ENCODE data around the gene PTPRM. TPM values are rescaled to one million over a fixed set of nuclear protein-coding genes. Genes with fewer than 3 reads are reported as not detected.

Gene PTPRM
- total RNA-seq, 1 experiment from 2014 or later, result 14.5 TPM

GRCh38 chr18:7548721-7549120 is 18.4 kb upstream of the PTPRM start (continued):
- TF ChIP-seq SIN3A (IDR thresholded peaks at IDR 0.05; ENCODE audit: low read depth) (no peak), CEBPB (IDR thresholded peaks at IDR 0.05; ENCODE audit: low read depth) (no peak), YY1 (IDR thresholded peaks at IDR 0.05; ENCODE audit: extremely low read depth, insufficient replicate concordance, low read depth, low read length) (no peak), TCF7L2 (IDR thresholded peaks at IDR 0.05; ENCODE audit: borderline replicate concordance, extremely low read depth, insufficient read depth, insufficient read length) (no peak), ZNF274 (IDR thresholded peaks at IDR 0.05; ENCODE audit: low read depth, low read length) (no peak), SRF (IDR thresholded peaks at IDR 0.05; ENCODE audit: low read depth) (no peak), CBX3 (IDR thresholded peaks at IDR 0.05; ENCODE audit: low read depth) (no peak), FOSL1 (IDR thresholded peaks at IDR 0.05; ENCODE audit: low read depth) (no peak)
- TF ChIP-seq, protein P1, sequence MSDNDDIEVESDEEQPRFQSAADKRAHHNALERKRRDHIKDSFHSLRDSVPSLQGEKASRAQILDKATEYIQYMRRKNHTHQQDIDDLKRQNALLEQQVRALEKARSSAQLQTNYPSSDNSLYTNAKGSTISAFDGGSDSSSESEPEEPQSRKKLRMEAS (IDR thresholded peaks at IDR 0.05), result no peak

GRCh38 chr18:7557973-7558372 is 9.1 kb upstream of the PTPRM start:
- ATAC-seq (no peak), DNase-seq (ENCODE audit: low read depth, low spot score) (no peak)
- no peak overlapping the region for H2AFZ ChIP-seq (ENCODE audit: low read depth, low read length, poor library complexity, severe bottlenecking)
- H3K9me2 ChIP-seq (ENCODE audit: insufficient read depth), result no peaks in the 10 kb centered on the region
- RAD21 ChIA-PET (ENCODE audit: low non-redundant PET in 1 of 2, low total read pairs in 2 of 2, uncharacterized antibody in 2 of 2, unreplicated experiment in 2 of 2), result no interaction called here
- H3K9me3 ChIP-seq (ENCODE audit: control insufficient read depth in 1 of 2, insufficient read depth in 1 of 2, low read depth in 1 of 2, low read length in 2 of 2), result no peaks in the 10 kb centered on the region
- BruUV-seq (replicated peaks), result no TSS peak
- TF ChIP-seq ZFX (IDR thresholded peaks at IDR 0.05) (no peak), ZNF274 (IDR thresholded peaks at IDR 0.05; ENCODE audit: low read depth, low read length) (no peak), SP1 (IDR thresholded peaks at IDR 0.05; ENCODE audit: low read depth) (no peak), YY1 (IDR thresholded peaks at IDR 0.05; ENCODE audit: extremely low read depth, insufficient replicate concordance, low read depth, low read length) (no peak), FOSL1 (IDR thresholded peaks at IDR 0.05; ENCODE audit: low read depth) (no peak), POLR2AphosphoS5 (IDR thresholded peaks at IDR 0.05; ENCODE audit: low read depth, low read length) (no peak), ATF3 (IDR thresholded peaks at IDR 0.05) (no peak), SRF (IDR thresholded peaks at IDR 0.05; ENCODE audit: low read depth) (no peak), POLR2A (IDR thresholded peaks at IDR 0.05; ENCODE audit: borderline replicate concordance, extremely low read depth, insufficient read depth, insufficient read length) (no peak), EZH2phosphoT487 (IDR thresholded peaks at IDR 0.05; ENCODE audit: borderline replicate concordance) (no peak), ELF1 (IDR thresholded peaks at IDR 0.05; ENCODE audit: borderline replicate concordance, low read depth) (no peak), RAD21 (IDR thresholded peaks at IDR 0.05; ENCODE audit: low read depth) (no peak), EZH2 (IDR thresholded peaks at IDR 0.05) (no peak)
- TF ChIP-seq, protein P1 (IDR thresholded peaks at IDR 0.05), result no peak
- CTCF ChIA-PET, result no interaction called here
- intact Hi-C loops (cut with micrococcal nuclease), result no loop called here
- no peaks in the 10 kb centered on the region for H3K27me3 ChIP-seq (ENCODE audit: insufficient read depth, low read length)
- H3K27ac ChIP-seq (ENCODE audit: low read depth, low read length), result no peak overlapping the region
- H3K9ac ChIP-seq (ENCODE audit: low read length), result no peak overlapping the region
- no peaks in the 10 kb centered on the region for H3K4me1 ChIP-seq (ENCODE audit: control insufficient read depth in 1 of 2, insufficient read depth in 2 of 2, low read length in 2 of 2)
- POLR2A ChIA-PET, result no interaction called here
- H3K36me3 ChIP-seq (ENCODE audit: control insufficient read depth in 1 of 2, insufficient read depth in 2 of 2, low read length in 2 of 2), result no peaks in the 10 kb centered on the region
- no peak overlapping the region for H3K4me3 ChIP-seq (replicated peaks in 1 of 2; ENCODE audit: low read depth in 1 of 2, low read length in 2 of 2)
- H4K20me1 ChIP-seq (ENCODE audit: insufficient read depth), result no peaks in the 10 kb centered on the region
- no peaks in the 10 kb centered on the region for H3K79me2 ChIP-seq (ENCODE audit: insufficient read depth, low read length)
- no peak overlapping the region for H3K4me2 ChIP-seq (ENCODE audit: low read length)

All from HCT116 (cell line).